Breast epithelium (tissue), 4 donors: ENCODE results near the gene SLC4A11. TPM values are rescaled to one million over a fixed set of nuclear protein-coding genes. Genes with fewer than 3 reads are reported as not detected.

Experiments used
- DNase-seq, 2 donors: peaks; one replicate each; pipeline ENCODE4 v3.0.0-alpha.2; 2019; ENCODE audit warnings: low spot score in 2 of 2
- H3K27ac ChIP-seq, 2 donors: fragments of 200-600 bp; sonication (generic) in 1 of 2; one replicate each; pipeline ENCODE4 v1.5.1; 2016 to 2019; ENCODE audit warnings: mild to moderate bottlenecking in 1 of 2
- H3K27me3 ChIP-seq, 2 donors: fragments of 200-600 bp; sonication (generic) in 1 of 2; one replicate each; pipeline versions ENCODE4 v1.5.1 to v1.6.0; 2017 to 2019; ENCODE audit warnings: control low read depth in 1 of 2, mild to moderate bottlenecking in 1 of 2
- H3K36me3 ChIP-seq: fragments of 200-600 bp; one replicate; pipeline ENCODE4 v1.5.1; 2019
- H3K4me1 ChIP-seq, 2 donors: fragments of 200-600 bp; sonication (generic); one replicate each; pipeline ENCODE4 v1.5.1; 2016 to 2019; ENCODE audit warnings: control low read depth in 1 of 2
- H3K4me3 ChIP-seq, 3 donors: fragments of 200-600 bp; sonication (generic); 1 replicate in 2 of 3; 2 replicates in 1 of 3; pipeline ENCODE4 v1.5.1; 2016 to 2019; ENCODE audit warnings: mild to moderate bottlenecking in 3 of 3, moderate library complexity in 2 of 3
- H3K9me3 ChIP-seq, 2 donors: fragments of 200-600 bp; sonication (generic) in 1 of 2; one replicate each; pipeline ENCODE4 v1.5.1; 2016 to 2019; ENCODE audit warnings: control low read depth in 1 of 2
- POLR2A ChIP-seq: fragments of 450-650 bp; IDR thresholded peaks from one replicate; pipeline ENCODE4 v1.6.1; 2016; ENCODE audit warnings: antibody characterized with exemption, mild to moderate bottlenecking, moderate library complexity
- POLR2AphosphoS5 ChIP-seq, 3 donors: sonication (generic); formaldehyde crosslinking; IDR thresholded peaks; one replicate each; pipeline ENCODE4 v1.6.1; 2017; ENCODE audit warnings: antibody characterized with exemption in 3 of 3
- intact Hi-C: fragments of 100-400 bp; cut with DNase I; formaldehyde crosslinking; loops from one replicate; pipeline ENCODE4 v1.15.1; 2023; ENCODE audit warnings: low total_unique reads
- total RNA-seq, 3 donors: library from RNA; depleted of rRNA; stranded (reverse); fragments of >200 nt; gene quantifications; one replicate each; pipeline ENCODE4 v1.1.0, GENCODE V29; 2016
- TF ChIP-seq, protein P1 (sequence below), 3 donors: fragments of 450-650 bp; IDR thresholded peaks; one replicate each; pipeline ENCODE4 v1.5.1; 2016 to 2017; ENCODE audit warnings: antibody characterized with exemption in 3 of 3, mild to moderate bottlenecking in 3 of 3, moderate library complexity in 3 of 3

The SLC4A11 gene
- total RNA-seq, 3 donors from 2014 or later = 0.48 to 4.9 (median 3.1) TPM

DNA sequence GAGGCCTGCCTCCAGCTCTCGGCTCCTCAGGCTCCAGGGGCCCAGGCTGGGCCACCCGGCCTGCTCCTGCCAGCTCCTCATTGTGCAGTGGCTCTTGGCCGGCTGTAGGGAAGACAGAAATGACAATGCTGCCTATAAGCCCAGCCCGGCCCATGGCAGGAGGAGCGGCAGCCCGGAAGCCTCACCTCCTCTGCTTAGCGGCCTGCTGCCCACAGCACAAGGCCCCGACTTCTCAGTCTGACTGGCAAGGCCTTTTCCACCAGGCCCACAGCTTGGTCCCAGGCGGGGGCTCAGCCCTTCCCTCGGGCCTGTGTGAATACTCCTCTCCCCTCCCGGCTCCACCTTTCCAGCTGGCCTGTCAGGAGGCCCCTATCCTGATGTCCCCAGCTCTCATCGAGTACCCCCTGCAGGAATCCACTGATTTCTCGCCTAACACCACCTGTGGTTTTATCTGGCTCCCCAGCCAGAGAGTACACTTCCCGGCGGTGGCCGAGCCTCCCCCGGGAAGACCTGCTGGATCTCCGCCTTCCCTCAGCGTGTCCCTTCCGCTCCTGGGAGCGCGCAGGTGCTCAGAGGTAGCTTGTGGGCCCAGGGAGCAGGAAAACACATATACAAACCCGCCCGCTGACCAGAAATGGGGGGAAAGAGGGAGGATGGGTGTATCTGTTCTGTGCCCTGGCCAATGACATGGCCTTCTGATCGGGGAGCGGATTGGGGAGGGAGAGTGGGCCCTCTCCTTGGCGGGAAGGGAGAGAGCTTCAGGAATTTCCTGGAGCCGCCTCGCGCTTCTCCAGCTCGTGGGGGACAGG lies 35.5 kb downstream of the SLC4A11 start:
- intact Hi-C loops = no loop called here
- peaks cover 14% of the 10 kb centered on the region for H3K36me3 ChIP-seq
- H3K27me3 ChIP-seq = no peaks in the 10 kb centered on the region
- no peaks in the 10 kb centered on the region for H3K9me3 ChIP-seq
- H3K27ac ChIP-seq = peak overlapping the region; percentile 89 to 91
- no peak for TF ChIP-seq POLR2A
- TF ChIP-seq, protein P1, sequence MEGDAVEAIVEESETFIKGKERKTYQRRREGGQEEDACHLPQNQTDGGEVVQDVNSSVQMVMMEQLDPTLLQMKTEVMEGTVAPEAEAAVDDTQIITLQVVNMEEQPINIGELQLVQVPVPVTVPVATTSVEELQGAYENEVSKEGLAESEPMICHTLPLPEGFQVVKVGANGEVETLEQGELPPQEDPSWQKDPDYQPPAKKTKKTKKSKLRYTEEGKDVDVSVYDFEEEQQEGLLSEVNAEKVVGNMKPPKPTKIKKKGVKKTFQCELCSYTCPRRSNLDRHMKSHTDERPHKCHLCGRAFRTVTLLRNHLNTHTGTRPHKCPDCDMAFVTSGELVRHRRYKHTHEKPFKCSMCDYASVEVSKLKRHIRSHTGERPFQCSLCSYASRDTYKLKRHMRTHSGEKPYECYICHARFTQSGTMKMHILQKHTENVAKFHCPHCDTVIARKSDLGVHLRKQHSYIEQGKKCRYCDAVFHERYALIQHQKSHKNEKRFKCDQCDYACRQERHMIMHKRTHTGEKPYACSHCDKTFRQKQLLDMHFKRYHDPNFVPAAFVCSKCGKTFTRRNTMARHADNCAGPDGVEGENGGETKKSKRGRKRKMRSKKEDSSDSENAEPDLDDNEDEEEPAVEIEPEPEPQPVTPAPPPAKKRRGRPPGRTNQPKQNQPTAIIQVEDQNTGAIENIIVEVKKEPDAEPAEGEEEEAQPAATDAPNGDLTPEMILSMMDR (IDR thresholded peaks at IDR 0.05) = no peak
- no peak for TF ChIP-seq POLR2AphosphoS5 (IDR thresholded peaks at IDR 0.05)
- DNase-seq = no peak
- H3K4me1 ChIP-seq = peaks cover 0 to 11% of the 10 kb centered on the region in 2 donors
- H3K4me3 ChIP-seq = peak overlapping the region; percentile 70 to 83 (median 79)

DNA sequence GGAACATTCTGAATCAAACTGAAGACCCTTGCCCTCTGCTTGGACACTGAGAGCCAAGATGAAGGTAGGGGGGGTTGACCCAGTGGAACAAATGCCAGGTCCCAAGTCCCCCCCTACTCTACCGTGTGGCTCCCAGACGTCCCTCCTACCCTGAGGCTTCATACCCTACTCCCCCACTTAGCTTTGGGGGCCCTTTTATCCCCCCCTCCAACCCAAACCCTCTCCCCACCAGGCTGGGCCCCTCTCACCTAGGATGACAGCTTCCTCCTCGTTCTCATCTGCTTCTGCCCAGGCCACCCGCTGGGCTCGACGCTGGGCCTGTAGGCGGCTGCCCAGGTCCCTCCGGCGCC lies 36.0 kb downstream of the SLC4A11 start:
- no peak for TF ChIP-seq POLR2A
- no peak for TF ChIP-seq POLR2AphosphoS5 (IDR thresholded peaks at IDR 0.05)
- TF ChIP-seq, protein P1 (IDR thresholded peaks at IDR 0.05) = no peak
- H3K4me1 ChIP-seq = peaks cover 0 to 11% of the 10 kb centered on the region in 2 donors
- peak overlapping the region; percentile 89 to 91 for H3K27ac ChIP-seq
- DNase-seq = no peak
- no peaks in the 10 kb centered on the region for H3K9me3 ChIP-seq
- H3K36me3 ChIP-seq = peaks cover 14% of the 10 kb centered on the region
- intact Hi-C loops = no loop called here
- H3K4me3 ChIP-seq = peak overlapping the region; percentile 70 to 83 (median 79)
- no peaks in the 10 kb centered on the region for H3K27me3 ChIP-seq

DNA sequence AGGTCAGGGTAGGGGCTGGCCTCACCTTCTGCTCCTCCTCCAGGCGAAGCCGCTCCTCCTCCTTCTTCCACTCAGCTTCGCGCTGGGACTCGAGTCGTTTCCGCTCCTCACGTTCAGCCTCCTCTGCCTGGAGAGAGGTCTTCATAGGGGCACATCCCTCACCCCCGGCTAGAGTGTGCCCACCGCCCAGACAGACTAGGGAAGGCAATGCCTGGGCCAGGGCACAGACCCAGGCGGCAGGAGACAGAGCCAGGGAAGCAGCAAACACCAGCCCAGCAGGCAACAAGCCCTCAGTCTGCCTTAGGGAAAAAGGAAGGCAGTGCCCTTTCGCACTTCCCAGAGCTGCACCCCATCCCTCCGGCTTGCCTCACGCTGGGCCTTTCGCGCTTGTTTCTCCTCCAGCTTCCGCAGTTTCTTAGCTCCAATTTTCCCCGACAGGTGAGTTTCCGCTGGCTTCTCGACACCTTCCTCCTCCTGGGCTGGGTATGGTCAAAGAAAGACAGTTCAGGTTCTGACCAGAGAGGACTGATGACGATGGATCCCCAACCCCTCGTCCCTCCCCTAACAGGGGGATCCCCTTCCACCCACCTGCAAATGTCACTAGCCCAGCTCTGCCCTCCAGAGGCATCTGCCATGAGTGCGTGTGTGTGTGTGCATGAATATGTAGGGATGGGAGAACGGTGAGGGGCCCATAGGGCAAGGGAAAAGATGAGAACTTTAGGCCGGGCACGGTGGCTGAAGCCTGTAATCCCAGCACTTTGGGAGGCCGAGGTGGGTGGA lies 38.8 kb downstream of the SLC4A11 start:
- Histone ChIP-seq H3K27ac (no peak overlapping the region), H3K27me3 (no peaks in the 10 kb centered on the region), H3K36me3 (peaks cover 14% of the 10 kb centered on the region), H3K9me3 (no peaks in the 10 kb centered on the region), H3K4me1 (peaks cover 0 to 11% of the 10 kb centered on the region in 2 donors), H3K4me3 (no peak overlapping the region)
- DNase-seq = no peak
- intact Hi-C loops = no loop called here
- TF ChIP-seq POLR2AphosphoS5 (IDR thresholded peaks at IDR 0.05) = no peak
- TF ChIP-seq, protein P1 (IDR thresholded peaks at IDR 0.05) = no peak

DNA sequence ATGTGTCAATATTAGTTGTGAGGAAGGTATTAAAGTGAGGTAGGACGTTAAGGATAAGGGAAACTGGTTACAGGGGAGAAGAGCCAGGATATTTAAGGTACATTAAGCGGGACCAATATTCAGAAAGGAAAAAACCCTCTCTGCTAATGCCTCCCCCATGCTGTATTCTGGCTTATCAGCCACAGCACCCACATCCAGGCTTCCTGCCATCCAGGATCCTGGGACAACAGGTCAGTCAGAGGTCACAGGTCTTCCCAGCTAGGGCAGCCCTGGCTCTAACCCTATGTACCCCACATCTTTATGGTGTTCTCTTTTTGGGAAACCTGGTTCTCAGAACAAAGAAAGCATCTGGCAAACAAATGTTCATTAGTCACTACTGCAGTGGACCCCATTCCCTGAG lies 39.8 kb downstream of the SLC4A11 start:
- peaks cover 17% of the 10 kb centered on the region for H3K36me3 ChIP-seq
- no peak overlapping the region for H3K4me3 ChIP-seq
- H3K27ac ChIP-seq = no peak overlapping the region
- no peak for DNase-seq
- TF ChIP-seq POLR2AphosphoS5 (IDR thresholded peaks at IDR 0.05) = no peak
- no peaks in the 10 kb centered on the region for H3K27me3 ChIP-seq
- no peaks in the 10 kb centered on the region for H3K9me3 ChIP-seq
- intact Hi-C loops = no loop called here
- peaks cover 0 to 11% of the 10 kb centered on the region in 2 donors for H3K4me1 ChIP-seq

DNA sequence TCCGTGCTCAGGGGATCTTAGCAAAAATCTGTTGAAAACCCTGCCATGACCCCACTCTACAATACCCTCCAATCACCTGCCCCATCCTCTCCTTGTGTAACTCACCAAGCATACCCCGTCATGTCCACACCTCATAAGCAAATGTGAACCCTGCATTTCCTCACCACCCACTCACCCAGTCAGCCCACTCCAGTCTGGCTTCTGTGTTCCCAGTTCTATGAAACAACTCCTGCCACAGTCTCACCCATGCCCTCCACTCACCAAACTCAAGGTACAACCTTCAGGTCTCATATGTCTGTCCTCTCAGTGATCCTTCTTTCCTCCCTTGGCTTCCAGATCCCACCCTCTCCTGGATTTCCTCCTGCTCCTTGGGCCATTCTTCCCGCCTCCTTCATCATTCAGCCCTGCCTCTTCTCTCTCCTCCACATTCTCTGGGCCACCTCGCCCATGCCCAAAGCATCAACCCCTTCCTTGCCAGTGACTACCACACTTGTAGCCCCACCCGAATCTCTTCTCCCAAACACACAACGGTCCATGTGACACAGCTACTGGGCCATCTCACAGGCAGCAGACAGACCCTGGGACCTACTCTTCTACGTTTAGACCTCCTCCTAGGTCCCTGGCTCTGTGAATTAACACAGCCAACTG lies 43.3 kb downstream of the SLC4A11 start:
- intact Hi-C loops = no loop called here
- H3K4me3 ChIP-seq = no peak overlapping the region
- H3K27ac ChIP-seq = no peak overlapping the region
- TF ChIP-seq, protein P1 (IDR thresholded peaks at IDR 0.05) = no peak
- TF ChIP-seq POLR2A (no peak), POLR2AphosphoS5 (IDR thresholded peaks at IDR 0.05) (no peak)
- H3K4me1 ChIP-seq = no peaks in the 10 kb centered on the region
- peaks cover 17% of the 10 kb centered on the region for H3K36me3 ChIP-seq
- no peak for DNase-seq
- no peaks in the 10 kb centered on the region for H3K27me3 ChIP-seq
- H3K9me3 ChIP-seq = no peaks in the 10 kb centered on the region
